SH-SY5Y (cell line): ENCODE data around the gene RMC1.

Experiments used
- GATA2 ChIP-seq: IDR thresholded peaks from 2 replicates; pipeline ENCODE4 v1.6.1; 2011; ENCODE audit warnings: mild to moderate bottlenecking, low read depth, low read length
- GATA3 ChIP-seq: IDR thresholded peaks from 2 replicates; pipeline ENCODE4 v1.6.1; 2011; ENCODE audit warnings: low read depth, mild to moderate bottlenecking, low read length, moderate library complexity

The RMC1 gene

DNA sequence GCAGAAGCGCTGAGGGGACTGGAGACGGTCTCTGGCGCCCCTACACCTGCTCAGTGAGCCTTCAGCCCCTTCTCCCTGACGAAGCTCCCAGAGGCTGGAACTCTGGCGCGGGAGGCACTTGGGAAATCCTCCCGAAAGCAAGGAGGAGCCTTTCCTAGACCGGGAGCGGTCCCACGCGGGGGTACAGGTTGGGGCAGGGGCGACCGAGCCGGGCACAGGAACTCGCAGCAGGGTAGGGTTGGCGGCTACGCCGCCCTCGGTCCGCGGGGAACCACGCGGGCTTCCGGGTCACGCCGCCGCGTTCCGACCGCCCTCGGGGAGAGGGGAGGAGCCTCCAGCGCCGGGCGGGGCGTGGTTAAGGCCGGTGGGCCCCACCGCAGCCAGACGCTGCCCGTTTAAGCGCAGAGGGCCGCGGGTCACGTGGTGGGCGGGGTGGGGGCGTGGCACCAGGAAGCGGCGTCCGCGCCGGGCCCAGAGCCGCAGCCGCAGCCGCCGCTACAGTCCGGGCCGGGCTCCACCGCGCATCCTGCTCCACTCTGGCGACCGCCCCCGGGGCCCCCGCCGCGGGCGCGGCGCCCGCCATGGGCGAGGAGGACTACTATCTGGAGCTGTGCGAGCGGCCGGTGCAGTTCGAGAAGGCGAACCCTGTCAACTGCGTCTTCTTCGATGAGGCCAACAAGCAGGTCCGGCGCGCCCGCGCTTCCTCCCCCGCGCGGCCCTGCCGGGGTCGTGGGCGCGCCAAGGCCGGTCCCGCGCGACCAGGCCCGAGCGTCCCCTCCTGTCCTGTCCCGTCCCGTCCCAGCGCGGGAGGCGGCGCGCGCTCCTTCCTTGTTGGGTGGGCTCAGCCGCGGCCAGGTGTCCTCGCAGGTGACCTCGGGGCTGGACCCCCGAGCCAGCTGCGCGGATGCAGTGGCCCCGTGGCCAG lies at the start of gene RMC1:
Gene RMC1, plus strand, starts transcription at position 474 of the 925 bp plus-strand sequence. Its CDS starts 108 bp downstream, at position 582.
- no peak; the same call in 1 of the 2 replicates for TF ChIP-seq GATA2
- TF ChIP-seq GATA3: no peak

DNA sequence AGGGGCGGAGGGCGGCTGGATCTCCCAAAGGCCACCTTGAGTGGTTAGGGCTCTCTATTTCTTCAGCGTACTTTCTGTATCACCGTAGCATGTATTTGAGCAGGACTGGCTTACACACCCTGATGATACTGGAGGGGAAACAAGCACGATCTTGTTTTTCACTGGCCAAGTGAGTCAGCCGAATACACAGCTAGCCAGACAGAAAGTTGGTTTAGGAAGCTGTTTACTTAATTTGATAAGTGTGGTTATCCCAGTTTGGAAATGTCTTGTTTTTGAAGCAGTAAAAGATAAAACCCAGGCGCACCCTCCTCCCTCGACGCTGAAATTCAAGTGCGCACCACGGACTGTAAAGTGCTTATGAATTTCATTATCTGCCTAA lies 49.6 kb upstream of the RMC1 start:
- TF ChIP-seq GATA3: no peak
- TF ChIP-seq GATA2: no peak

DNA sequence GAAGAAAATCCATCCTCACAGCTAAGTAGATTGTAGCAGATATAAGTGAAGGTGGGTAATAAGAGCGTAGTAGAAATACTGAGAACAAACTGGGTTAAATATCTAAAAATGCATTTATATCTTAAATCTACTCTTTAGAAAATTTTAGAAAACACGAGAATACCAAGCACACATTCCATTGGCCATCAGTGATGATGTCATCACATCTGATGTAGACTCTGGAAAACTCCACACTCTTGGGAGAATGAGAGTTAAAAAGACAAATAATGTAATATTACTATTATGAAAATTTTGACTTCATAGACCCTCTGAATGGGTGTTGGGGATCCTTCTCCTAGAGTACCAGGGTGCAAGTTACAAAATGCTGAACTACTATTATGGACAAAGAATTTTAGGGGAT lies 46.5 kb upstream of the RMC1 start:
- TF ChIP-seq GATA3 (no peak), GATA2 (no peak)

DNA sequence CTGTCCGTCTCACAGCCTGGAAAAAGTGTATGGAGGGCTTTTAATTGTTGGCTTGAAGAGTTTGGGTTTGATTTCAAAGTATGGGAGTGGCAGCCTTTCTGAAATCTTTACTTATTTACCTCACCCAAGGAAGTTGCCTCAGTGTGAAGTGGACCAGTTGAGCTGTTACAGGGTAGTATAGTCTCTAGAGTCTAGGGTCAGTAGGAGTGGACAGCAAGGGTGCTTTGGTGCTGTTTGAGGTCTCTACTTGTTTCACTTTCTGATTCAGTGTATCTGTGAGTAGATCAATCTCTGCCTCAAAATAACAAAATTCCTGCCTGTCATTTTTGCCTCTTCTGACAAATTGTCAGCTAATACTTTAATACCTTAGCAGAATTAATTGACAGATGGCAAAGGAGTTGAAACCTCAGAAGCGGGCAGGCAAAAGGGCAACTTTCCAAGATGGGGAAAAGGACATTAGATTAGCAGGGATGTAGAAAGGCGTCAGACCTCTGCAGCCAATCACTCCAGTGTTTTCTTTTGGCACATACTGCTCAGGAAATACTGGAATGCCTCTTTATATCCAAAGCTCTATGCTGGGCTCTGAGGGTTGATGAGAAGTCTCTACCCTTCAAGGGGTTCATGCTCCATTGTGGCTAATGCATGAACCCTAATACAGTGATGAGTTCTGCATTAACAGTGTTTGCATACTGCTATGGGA lies 44.3 kb upstream of the RMC1 start:
- no peak for TF ChIP-seq GATA2
- no peak for TF ChIP-seq GATA3

DNA sequence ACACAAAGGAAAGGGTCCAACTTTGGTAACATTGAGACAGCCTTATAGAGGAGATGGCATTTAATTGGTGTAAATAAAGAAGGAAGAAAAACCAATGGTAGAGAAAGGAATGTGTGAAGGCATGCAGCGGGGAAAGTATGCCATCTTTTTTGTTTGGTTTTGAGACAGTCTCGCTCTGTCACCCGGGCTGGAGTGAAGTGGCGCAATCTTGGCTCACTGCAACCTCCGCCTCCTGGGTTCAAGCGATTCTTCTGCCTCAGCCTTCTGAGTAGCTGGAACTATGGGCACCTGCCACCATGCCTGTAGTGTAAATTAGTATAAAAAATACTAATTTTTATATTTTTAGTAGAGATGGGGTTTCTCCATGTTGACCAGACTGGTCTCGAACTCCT lies 43.8 kb upstream of the RMC1 start:
- TF ChIP-seq GATA2 (no peak), GATA3 (no peak)

DNA sequence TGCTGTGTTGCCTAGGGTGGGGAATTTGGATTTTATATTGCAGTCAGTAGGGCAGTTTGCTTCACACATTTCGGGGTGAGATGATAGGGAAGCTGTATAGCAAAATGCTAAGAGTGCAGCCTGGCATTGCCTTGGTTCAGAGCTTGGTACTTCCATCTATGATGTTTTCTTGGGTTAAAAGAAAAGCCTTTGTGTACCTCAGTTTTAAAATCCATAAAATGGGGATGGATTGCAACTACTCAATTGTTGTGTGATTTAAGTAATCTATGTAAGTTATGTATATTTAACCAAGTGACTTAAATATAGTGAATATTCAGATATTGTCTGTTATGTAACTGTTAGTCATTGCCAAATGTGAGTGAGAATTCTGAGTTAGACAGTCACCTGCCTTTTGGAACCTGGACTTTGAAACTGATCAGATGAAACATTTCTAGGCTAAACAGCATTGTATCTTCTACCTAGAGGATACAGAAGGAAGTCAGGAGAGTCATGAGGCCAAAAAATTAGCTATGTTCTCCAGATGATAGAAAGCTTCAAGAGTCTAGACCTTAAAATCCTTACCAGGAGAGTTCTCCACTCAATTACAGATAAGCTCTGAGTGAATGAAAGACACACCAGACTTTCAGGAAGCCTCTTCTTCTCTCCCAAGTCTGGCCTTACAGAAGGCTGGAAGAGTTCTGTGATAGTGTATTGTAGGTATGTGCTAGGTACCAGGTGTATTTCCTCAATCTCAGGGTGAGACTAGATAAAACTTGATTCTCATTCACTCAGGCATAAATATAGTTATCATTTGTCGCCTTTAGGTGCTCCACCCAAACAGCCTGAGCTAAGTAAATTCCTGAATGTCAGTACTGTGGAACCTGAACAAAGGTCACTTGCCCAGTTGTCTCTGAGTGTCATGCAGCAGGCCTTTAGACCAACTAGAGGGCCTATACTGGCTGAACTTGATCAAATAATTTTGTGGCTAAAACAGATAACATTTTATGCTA lies 42.7 kb upstream of the RMC1 start:
- no peak for TF ChIP-seq GATA2
- TF ChIP-seq GATA3: no peak

DNA sequence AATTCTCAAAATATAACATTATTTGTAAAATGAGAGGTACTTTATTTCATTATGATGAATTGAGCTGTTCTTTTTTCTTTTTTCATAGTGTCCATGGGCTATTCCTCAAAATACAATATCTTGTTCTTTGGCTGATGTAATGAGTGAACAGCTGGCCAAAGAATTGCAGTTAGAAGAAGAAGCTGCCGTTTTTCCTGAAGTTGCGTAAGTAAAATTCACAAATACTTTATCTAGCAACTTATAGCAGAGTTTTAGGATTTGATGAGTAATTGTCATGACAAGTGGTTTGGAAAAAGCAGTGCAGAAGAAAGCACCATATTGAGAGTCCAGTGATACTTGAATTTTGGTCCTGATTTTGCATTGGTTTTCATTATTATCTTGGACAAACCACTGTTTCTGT lies 40.4 kb upstream of the RMC1 start:
- TF ChIP-seq GATA3 (no peak), GATA2 (no peak)

DNA sequence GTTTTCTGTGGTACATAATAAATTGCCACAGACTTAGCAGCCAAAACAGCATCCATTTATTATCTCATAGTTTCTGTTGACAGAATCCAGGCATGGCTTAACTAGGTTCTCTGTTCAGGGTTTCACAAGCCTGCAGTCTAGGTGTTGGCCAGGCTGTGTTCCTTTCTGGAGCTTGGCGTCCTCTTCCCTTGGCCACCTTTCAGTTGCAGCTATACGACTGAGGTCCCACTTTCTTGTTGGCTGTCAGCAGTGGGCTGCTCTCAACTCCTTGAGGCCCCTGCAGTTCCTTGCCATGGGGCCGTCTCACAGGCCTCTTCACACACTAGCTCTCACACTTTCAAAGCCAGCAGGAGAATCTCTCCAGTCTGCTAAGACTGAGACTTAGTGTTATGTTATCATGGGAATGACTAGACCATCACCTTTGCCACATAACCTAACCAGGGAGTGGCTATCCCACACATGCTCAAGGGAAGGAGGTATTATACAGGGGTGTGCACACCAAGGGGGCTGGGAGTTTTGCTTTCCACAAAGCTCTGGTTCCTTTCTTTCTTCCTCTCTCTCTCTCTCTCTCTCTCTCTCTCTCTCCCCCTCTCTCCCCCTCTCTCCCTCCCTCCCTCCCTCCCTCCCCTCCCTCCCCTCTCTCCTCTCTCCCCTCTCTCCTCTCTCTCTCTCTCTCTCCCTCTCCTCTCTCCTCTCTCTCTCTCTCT lies 34.4 kb upstream of the RMC1 start:
- TF ChIP-seq GATA3 (no peak), GATA2 (no peak)

DNA sequence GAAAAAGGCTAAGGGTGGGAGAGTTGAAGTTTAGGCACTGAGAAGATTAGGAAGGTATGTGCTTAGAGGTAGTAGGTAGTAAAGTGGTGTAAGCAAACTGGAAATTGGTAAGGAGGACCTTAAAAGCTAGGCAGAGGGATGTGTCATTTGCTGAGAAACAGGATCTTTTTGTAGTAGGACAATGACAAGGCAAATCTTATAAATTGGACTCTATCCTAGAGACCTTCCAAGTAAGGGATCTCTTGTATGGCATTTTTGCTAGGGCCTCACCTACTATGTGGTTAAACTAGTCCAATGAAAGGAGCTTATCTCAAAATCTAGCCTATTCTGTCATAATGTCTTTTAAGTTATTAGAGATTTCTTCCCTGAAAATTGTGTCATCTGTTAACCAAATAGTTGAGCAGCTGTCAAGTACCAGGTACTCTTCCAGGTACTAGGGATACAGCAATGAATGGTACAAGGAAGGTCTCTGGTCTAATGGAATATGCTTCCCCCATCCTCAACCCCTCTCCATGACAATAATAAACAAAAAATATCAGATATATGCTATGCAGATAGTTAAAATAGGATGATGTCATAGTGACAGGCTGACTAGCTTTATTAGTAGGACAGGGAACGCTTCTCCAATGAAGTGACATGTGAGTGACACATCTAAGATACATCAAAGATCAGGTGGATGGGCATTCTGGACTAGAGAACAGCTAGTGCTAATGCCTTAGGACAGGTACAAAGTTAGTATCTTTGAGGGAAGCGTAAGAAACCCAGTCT lies 32.5 kb upstream of the RMC1 start:
- TF ChIP-seq GATA3 (no peak), GATA2 (no peak)

DNA sequence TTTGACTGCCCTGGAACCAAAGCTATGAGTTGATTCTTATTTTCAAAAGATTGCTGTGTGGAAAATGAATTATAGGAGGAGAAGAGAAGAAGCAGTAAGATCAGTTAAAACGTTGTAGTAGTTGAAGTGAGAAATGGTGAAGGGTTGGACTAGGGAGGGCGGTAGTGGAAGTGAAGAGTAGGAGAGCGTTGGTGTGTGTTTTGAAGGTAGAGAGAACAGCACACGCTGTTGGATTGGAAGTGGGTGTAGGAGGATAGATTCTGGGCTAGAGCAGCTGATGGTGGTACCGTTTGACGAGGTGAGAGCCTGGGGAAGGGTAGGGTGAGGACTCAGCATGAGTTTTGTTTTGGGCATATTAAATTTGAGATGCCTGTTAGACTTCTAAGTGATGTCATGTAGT lies 31.8 kb upstream of the RMC1 start:
- TF ChIP-seq GATA2 (no peak), GATA3 (no peak)

DNA sequence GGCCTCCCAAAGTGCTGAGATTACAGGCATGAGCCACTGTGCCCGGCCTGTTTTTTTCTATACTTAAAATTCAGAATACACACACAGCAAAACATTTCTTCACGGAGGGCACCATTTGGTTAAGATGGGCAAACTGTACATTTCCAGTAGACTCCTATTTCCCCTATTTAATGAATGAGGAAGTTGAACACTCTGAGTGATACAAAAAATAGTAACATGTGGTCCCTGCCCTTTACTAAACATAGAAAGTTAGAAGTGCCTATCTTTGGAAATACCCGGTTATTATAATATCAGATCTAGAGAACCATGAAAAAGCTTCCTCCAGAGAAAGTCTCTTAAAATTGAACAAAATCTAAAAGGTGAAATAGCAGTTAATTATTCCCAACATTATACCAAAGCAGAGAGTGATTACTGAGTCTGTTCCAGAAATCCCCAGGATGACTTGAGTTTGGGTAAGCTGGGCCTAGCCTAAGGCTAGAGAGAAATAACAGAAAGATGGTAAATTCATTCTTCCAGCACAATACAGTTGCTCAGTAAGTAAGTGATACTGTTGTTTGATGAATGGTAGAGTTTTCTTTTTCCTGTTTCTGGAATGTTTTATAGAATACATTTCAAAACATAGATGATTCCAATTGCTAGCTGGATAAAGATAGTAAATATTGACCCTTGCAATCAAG lies 23.3 kb upstream of the RMC1 start:
- TF ChIP-seq GATA3: no peak
- TF ChIP-seq GATA2: no peak

DNA sequence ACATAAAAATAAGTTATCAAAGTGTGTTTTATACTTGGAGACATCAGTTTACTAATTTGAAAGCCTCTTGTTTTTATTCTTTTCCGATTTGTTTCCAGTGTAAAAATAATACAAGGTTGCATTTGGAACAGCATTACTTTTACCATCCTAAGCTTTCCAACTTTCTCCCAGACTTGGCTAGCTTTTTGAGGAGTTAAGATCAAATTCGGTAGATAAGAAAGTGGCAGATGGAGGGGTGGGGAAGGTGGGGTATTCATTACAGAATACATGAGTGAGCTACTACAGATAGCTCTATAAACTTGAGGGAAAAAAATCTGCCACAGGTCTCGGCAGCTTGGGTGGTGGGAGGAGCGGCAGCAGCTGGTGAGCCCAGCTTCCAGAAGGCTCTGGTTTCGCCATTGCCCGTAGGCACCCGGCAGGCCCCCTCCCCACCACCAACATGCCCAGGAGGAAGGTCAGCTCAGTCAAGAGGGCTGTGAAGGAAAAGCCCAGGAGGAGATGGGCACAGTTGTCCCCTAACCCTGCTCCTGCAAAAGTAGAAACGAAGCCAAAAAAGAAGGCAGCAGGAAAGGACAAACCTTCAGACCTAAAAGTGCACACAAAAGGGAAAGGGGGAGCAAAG lies 18.6 kb upstream of the RMC1 start:
- TF ChIP-seq GATA2: no peak
- no peak for TF ChIP-seq GATA3
